Tibial nerve (tissue), 4 donors: ENCODE measurements around the gene UBASH3A. TPM values are rescaled to one million over a fixed set of nuclear protein-coding genes. Genes with fewer than 3 reads are reported as not detected.

ENCODE experiments used
- DNase-seq, 2 donors: peaks; one replicate each; pipeline ENCODE4 v3.0.0-alpha.2; 2019; ENCODE audit warnings: low spot score in 2 of 2
- H3K27ac ChIP-seq, 4 donors: fragments of 200-600 bp; sonication (generic) in 3 of 4; one replicate each; pipeline ENCODE4 v1.5.1; 2017 to 2019; ENCODE audit warnings: mild to moderate bottlenecking in 1 of 4
- H3K27me3 ChIP-seq, 2 donors: fragments of 200-600 bp; sonication (generic) in 1 of 2; one replicate each; pipeline versions ENCODE4 v1.5.1 to v1.6.0; 2017 to 2019
- H3K36me3 ChIP-seq, 3 donors: fragments of 200-600 bp; sonication (generic); one replicate each; pipeline ENCODE4 v1.5.1; 2018 to 2019
- H3K4me1 ChIP-seq, 4 donors: fragments of 200-600 bp; sonication (generic) in 3 of 4; one replicate each; pipeline ENCODE4 v1.5.1; 2017 to 2019
- H3K4me3 ChIP-seq, 4 donors: fragments of 200-600 bp; sonication (generic) in 3 of 4; one replicate each; pipeline ENCODE4 v1.5.1; 2017 to 2019; ENCODE audit warnings: mild to moderate bottlenecking in 1 of 4, moderate library complexity in 1 of 4
- H3K9me3 ChIP-seq, 4 donors: fragments of 200-600 bp; sonication (generic) in 3 of 4; one replicate each; pipeline ENCODE4 v1.5.1; 2017 to 2019
- EP300 ChIP-seq, 2 donors: sonication (generic); formaldehyde crosslinking; IDR thresholded peaks; one replicate each; pipeline ENCODE4 v1.6.1; 2017; ENCODE audit warnings: antibody characterized with exemption in 2 of 2, mild to moderate bottlenecking in 1 of 2
- POLR2A ChIP-seq, 2 donors: fragments of 450-650 bp; IDR thresholded peaks; one replicate each; pipeline ENCODE4 v1.6.1; 2017; ENCODE audit warnings: antibody characterized with exemption in 2 of 2, mild to moderate bottlenecking in 2 of 2, moderate library complexity in 2 of 2
- WGBS, 2 donors: methylation state at CpG; one replicate each; pipeline ENCODE4 v1.1.5; 2018; 5-methylcytosine and 5-hydroxymethylcytosine counted together
- total RNA-seq, 4 donors: library from RNA; depleted of rRNA; stranded (reverse); fragments of >200 nt; gene quantifications; one replicate each; pipeline ENCODE4 v1.1.0, GENCODE V29; 2016
- TF ChIP-seq, protein P1 (sequence below), 5 experiments: fragments of 200-600 bp in 3 of 5; fragments of 450-650 bp in 2 of 5; sonication (generic) in 3 of 5; IDR thresholded peaks; one replicate each; pipeline ENCODE4 v1.5.1; 2016 to 2019; ENCODE audit warnings: antibody characterized with exemption in 5 of 5, mild to moderate bottlenecking in 3 of 5, moderate library complexity in 2 of 5

Gene UBASH3A
- total RNA-seq, 4 donors from 2014 or later, result 0.59 to 5.9 (median 0.90) TPM; not detected in 1

DNA sequence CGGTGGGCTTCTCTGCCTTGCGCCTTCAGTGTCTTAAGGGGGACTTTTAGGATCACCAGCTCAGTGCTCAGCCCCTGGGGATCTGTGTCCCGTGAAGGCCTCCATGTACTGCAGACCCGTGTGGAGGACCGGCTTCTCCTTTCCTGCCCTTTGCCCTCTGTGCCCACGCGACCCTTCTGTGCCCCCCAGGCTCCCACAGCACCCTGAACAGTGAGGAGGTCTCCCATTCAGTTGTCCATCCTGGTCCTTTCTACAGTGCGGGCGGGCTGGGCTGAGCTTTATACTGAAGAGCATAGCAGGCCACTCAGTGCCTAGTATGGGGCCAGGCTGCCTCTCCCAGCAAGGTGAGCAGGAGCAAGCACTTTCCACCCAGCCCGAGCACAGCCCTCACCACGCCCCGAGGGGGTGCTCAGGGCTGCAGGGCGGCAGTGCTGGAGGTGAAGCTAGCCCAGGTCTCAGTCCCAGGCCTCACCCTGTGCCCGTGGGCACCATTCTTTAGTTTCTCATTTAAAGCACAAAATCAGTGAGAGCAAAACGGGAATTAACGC lies 29.7 kb upstream of the UBASH3A start:
- no peak for TF ChIP-seq POLR2A (IDR thresholded peaks at IDR 0.05)
- no peak for TF ChIP-seq EP300 (IDR thresholded peaks at IDR 0.05)
- TF ChIP-seq, protein P1, sequence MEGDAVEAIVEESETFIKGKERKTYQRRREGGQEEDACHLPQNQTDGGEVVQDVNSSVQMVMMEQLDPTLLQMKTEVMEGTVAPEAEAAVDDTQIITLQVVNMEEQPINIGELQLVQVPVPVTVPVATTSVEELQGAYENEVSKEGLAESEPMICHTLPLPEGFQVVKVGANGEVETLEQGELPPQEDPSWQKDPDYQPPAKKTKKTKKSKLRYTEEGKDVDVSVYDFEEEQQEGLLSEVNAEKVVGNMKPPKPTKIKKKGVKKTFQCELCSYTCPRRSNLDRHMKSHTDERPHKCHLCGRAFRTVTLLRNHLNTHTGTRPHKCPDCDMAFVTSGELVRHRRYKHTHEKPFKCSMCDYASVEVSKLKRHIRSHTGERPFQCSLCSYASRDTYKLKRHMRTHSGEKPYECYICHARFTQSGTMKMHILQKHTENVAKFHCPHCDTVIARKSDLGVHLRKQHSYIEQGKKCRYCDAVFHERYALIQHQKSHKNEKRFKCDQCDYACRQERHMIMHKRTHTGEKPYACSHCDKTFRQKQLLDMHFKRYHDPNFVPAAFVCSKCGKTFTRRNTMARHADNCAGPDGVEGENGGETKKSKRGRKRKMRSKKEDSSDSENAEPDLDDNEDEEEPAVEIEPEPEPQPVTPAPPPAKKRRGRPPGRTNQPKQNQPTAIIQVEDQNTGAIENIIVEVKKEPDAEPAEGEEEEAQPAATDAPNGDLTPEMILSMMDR (IDR thresholded peaks at IDR 0.05), result no peak
- no peak overlapping the region for H3K4me3 ChIP-seq
- no peak overlapping the region for H3K27ac ChIP-seq
- no peaks in the 10 kb centered on the region for H3K36me3 ChIP-seq
- WGBS, 2 donors, result 76 to 81% methylated on average over 16 of the region's 16 CpGs
- no peaks in the 10 kb centered on the region for H3K9me3 ChIP-seq
- peaks cover 0 to 11% of the 10 kb centered on the region in 2 donors for H3K27me3 ChIP-seq
- DNase-seq, result no peak
- no peaks in the 10 kb centered on the region for H3K4me1 ChIP-seq

DNA sequence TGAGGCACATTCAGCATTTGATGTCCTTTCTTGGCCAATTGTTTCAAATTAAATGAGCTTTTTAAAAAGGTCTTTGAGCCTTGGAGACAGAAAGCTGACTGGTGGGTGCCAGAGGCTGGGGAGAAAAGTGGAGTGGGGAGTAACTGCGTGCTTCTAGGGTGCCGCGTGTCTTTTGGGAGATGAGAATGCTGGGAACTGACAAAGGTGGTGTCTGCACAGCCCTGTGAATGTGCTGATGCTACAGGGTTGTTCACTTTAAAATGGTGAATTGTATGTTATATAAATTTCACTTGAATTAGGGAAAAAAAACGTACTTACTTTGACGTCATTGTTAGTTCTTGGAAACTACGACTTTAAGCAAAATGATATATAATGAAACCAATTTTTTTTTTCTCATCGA lies 29.2 kb upstream of the UBASH3A start:
- 68 to 74% methylated on average over 7 of the region's 7 CpGs for WGBS, 2 donors
- H3K4me3 ChIP-seq, result no peak overlapping the region
- peaks cover 0 to 11% of the 10 kb centered on the region in 2 donors for H3K27me3 ChIP-seq
- H3K27ac ChIP-seq, result no peak overlapping the region
- no peak for DNase-seq
- no peaks in the 10 kb centered on the region for H3K4me1 ChIP-seq
- no peak for TF ChIP-seq POLR2A (IDR thresholded peaks at IDR 0.05)
- TF ChIP-seq, protein P1 (IDR thresholded peaks at IDR 0.05), result no peak
- no peak for TF ChIP-seq EP300 (IDR thresholded peaks at IDR 0.05)
- H3K9me3 ChIP-seq, result no peaks in the 10 kb centered on the region
- H3K36me3 ChIP-seq, result no peaks in the 10 kb centered on the region

DNA sequence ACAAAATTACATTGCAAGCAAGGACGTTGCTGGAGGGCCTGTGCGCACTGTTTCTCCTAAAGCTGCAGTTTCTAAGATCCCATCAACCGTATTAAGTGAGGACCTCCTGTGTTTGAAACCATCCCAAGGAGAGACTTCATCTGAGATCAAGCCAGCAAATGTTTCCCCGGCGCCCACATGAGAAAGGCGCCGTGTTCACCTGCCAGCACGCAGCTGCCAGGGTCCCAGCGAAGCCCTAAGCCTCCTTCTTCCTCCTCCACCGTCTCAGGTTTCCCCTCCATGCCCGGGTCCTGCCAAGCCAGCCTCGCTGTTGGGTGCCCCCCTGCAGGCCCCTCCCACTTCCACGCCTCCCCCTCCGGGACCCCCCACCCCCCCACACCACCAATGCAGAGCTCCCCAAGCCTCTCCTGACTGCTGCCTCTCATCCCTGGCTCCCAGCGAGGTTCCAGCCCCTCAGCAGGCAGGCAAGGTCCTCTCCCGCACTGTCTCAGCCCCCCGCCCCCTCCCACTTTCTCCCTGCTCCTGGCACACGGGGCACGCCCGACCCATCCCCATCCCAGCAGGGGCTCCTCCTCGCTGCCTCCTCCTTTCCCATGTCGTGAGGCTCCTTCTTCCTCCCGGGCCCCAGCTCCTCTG lies 28.7 kb upstream of the UBASH3A start:
- Histone ChIP-seq H3K4me1 (no peaks in the 10 kb centered on the region), H3K27ac (no peak overlapping the region), H3K27me3 (peaks cover 0 to 11% of the 10 kb centered on the region in 2 donors), H3K9me3 (no peaks in the 10 kb centered on the region), H3K36me3 (no peaks in the 10 kb centered on the region), H3K4me3 (no peak overlapping the region)
- DNase-seq, result no peak
- TF ChIP-seq POLR2A (IDR thresholded peaks at IDR 0.05), result no peak
- TF ChIP-seq EP300 (IDR thresholded peaks at IDR 0.05), result no peak
- TF ChIP-seq, protein P1 (IDR thresholded peaks at IDR 0.05), result no peak
- 20 to 44% methylated on average over 23 of the region's 23 CpGs for WGBS, 2 donors

DNA sequence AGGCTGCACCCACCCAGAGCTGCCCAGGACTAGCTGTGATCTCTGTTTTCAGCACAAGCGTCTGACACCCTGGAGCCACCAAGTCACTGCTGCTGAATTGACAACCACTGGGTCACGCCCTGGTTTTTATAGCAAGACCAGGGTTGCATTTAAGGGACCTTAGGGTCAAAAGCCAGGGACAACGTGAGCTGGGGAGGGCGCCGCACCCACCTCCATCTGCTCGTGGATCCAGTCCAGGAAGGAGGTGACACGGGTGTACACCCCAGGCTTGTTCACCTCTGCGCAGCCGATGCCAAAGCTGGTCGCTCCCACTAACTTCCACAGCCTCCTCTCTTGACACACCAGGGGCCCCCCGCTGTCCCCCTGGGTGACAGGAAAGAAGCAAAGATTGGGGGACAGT lies 28.2 kb upstream of the UBASH3A start:
- H3K4me1 ChIP-seq, result no peaks in the 10 kb centered on the region
- 61 to 70% methylated on average over 11 of the region's 11 CpGs for WGBS, 2 donors
- no peak for TF ChIP-seq POLR2A (IDR thresholded peaks at IDR 0.05)
- no peak for TF ChIP-seq EP300 (IDR thresholded peaks at IDR 0.05)
- TF ChIP-seq, protein P1 (IDR thresholded peaks at IDR 0.05), result no peak
- H3K27ac ChIP-seq, result no peak overlapping the region
- H3K36me3 ChIP-seq, result no peaks in the 10 kb centered on the region
- no peak for DNase-seq
- H3K27me3 ChIP-seq, result peaks cover 0 to 11% of the 10 kb centered on the region in 2 donors
- H3K9me3 ChIP-seq, result no peaks in the 10 kb centered on the region
- no peak overlapping the region for H3K4me3 ChIP-seq

DNA sequence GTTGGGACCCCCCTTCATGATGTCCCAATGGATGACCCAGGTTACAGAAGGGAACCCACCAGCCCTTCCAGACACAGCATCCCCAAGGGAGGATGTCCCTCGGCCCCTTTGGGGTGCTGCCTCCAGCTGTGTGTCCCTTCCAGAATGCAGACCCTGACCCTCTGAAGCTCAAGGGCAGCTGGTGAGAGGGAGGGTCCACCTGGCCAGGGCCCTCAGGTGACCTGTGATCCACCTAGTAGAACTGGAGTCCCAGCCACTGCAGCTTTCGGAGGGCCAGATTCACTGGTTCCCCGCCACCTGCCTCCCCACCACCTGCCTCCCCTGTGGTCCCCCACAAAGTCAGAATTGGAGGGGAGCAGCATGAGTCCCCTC lies 27.8 kb upstream of the UBASH3A start:
- Histone ChIP-seq H3K36me3 (no peaks in the 10 kb centered on the region), H3K9me3 (peaks cover 0 to under 1% (median 0%) of the 10 kb centered on the region in 4 donors), H3K4me3 (no peak overlapping the region), H3K27ac (no peak overlapping the region), H3K4me1 (no peaks in the 10 kb centered on the region), H3K27me3 (peaks cover 0 to 11% of the 10 kb centered on the region in 2 donors)
- no peak for DNase-seq
- TF ChIP-seq POLR2A (IDR thresholded peaks at IDR 0.05), result no peak
- TF ChIP-seq, protein P1 (IDR thresholded peaks at IDR 0.05), result no peak
- TF ChIP-seq EP300 (IDR thresholded peaks at IDR 0.05), result no peak
- WGBS, 2 donors, result 78 to 83% methylated on average over 1 to 3 of the region's 3 CpGs
